HK-2 (cell line): Measurements from ENCODE around the gene ZBTB46.
A peak's percentile ranks its signal among the peaks of the same experiment; 100 is the strongest.
"Not testable (repeated sequence)": the region's sequence is repeated elsewhere in the genome, so short reads cannot be mapped to it uniquely, and the experiment has no call there.

Experiments used
- DNase-seq: peaks from one replicate; pipeline ENCODE4 v3.0.0-alpha.2; 2018; ENCODE audit not compliant: unreplicated experiment

The ZBTB46 gene

GRCh38 chr20:63789836-63790571 is 41.1 kb downstream of the ZBTB46 start:
- no peak for DNase-seq

- no peak for DNase-seq
Observed at GRCh38 chr20:63787749-63788148, 43.3 kb downstream of the ZBTB46 start.

DNA sequence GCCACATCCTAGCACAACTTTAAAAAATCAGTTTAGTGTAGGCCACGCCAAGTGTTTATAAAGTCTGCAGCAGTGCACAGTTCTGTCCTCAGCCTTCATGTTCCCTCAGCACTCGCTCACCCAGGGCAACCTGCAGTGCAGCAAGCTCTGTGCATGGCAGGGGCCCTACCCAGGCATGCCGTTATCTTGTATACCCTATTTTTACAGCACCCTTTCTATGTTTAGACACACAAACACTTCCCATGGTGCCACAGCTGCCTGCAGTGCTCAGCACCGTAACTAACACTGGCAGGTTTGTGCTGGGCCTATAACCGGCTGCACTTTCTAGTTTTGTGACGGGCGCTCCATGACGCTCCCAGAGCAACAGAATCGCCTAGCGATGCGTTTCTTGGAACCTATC is 43.8 kb downstream of the ZBTB46 start:
- DNase-seq, result no peak

- no peak for DNase-seq
Observed at GRCh38 chr20:63785691-63786131, 45.4 kb downstream of the ZBTB46 start.

DNA sequence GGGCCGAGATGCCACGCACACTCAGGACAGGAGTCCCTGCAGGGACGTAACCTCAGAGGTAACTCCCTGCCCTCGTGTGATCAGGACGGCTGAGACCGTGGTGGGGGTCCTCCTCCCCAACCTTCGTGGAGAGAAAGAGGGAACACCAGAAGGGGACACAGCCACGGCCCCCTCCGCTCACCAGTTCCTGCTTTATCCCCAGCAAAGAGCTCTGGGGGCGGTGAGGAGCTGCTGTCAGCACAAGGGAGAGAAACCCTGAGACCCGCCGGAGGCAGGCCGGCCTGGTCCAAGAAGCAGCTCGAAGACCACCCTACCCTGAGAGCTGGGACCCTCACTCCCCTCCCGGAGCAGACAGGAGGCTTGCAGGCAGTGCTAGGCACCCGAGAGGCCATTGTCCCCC is 47.1 kb downstream of the ZBTB46 start:
- DNase-seq, result no peak

DNA sequence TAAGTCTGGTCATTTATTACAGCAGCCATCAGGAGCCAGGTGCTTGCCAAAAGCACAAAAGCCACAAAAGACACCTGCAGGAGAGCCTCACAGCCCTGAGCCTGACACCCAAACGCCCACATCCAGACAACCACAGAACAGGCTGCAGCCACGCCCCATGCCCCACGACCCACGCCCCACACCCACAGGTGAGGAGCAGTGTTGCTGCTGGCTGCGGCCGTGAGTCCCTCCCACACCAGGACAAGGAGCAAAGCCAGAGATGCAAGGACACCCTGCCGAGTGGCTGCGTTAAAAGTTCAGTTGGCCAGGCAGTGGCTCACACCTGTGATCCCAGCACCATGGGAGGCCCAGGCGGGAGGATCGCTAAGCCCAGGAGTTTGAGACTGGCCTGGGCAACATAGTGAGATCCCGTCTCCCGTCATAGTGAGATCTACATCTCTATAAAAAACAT is 48.5 kb downstream of the ZBTB46 start:
- no peak for DNase-seq

- DNase-seq, result no peak
Observed at GRCh38 chr20:63782051-63782471, 49.0 kb downstream of the ZBTB46 start.

- no peak for DNase-seq
Observed at GRCh38 chr20:63781181-63781580, 49.9 kb downstream of the ZBTB46 start.

DNA sequence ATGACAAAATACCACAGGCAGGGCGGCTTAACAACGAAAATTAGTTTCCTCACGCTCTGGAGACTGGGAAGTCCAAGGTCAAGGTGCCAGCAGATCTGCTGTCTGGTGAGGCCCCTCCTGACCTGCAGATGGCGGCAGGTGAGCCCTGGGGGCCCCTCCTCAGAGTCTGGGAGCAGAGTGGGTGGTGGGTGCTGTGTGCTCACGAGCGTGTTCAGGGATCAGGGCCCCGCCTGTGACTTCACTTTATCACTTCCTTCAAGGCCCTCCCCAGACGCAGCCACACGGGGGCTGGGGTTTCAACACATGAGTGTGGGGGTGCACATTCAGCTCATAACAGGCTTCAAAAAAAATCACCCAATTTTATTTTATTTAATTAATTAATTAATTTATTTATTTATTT is 52.2 kb downstream of the ZBTB46 start:
- no peak for DNase-seq

- no peak for DNase-seq
Observed at GRCh38 chr20:63778034-63778752, 52.9 kb downstream of the ZBTB46 start.

DNA sequence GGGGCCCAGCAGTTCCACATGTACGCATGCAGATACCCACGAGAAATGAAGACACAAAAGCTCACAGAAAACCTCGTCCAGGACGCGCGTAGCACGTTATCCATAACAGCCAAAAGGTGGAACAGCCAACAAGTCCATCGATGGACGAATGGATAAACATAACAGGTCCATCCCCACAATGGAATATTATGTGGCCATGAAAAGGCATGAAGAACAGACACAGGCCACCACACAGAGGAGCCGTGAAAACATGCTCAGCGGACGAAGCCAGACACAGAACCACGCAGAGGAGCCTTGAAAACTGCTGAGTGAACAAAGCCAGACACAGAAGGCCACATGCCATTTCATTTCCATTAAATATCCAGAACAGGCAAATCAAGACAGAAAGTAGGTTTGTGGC is 53.5 kb downstream of the ZBTB46 start:
- no peak for DNase-seq

DNA sequence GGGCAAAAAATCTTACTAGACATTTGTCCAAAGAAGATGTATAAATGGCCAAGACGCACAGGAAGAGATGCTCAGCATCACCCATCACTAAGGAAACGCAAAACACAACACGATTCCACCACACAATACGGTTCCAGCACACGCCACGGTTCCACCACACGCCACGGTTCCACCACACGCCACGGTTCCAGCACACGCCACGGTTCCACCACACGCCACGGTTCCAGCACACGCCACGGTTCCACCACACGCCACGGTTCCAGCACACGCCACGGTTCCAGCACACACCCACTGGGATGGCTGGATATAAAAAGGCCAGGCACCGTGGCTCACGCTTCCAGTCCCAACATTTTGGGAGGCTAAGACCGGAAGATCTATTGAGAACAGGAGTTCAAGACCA is 54.2 kb downstream of the ZBTB46 start:
- DNase-seq, result not testable (repeated sequence)

DNA sequence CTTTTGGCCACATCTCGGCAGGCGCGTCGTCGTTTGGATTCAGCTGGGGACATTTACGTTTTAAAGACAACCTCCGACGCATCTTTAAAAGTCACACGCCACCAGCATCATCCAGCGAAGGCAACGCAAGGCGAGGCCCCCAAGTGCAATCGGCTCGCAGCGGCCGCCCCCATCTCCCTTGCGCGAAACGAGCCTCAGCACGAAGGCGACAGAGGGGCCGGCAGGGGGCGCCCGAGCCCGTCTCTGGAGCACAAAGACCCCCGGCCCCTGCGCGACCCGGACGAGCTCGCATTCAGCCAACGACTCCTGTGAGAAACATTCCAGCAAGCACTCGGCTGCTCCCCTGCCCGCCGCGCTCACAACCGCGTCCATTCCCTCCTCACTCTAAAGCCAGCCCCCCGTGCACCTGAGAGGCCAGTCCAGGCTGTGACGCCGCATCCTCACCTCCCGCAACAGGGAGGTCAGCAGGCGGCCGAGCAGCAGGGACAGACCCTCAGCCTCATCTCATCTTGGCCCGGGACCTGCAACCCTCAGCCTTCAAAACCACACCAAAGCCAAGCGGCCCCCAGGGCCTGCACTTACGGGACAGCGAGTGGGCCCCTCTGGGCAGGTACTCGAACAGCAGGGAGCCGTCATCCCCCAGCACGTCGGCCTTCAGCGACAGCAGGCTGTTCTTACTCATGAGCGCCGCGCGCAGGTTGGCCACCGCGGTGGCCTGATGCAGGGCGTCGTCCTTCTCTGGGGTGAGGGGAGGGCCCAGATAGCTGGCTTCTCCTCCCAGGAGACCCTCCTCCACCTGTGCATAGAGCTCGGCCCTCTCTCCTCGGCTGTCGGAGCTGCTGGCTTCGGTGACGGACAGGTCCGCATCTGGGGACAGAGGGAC is 55.7 kb downstream of the ZBTB46 start:
- DNase-seq, result no peak

- no peak for DNase-seq
Observed at GRCh38 chr20:63774306-63774705, 56.8 kb downstream of the ZBTB46 start.

DNA sequence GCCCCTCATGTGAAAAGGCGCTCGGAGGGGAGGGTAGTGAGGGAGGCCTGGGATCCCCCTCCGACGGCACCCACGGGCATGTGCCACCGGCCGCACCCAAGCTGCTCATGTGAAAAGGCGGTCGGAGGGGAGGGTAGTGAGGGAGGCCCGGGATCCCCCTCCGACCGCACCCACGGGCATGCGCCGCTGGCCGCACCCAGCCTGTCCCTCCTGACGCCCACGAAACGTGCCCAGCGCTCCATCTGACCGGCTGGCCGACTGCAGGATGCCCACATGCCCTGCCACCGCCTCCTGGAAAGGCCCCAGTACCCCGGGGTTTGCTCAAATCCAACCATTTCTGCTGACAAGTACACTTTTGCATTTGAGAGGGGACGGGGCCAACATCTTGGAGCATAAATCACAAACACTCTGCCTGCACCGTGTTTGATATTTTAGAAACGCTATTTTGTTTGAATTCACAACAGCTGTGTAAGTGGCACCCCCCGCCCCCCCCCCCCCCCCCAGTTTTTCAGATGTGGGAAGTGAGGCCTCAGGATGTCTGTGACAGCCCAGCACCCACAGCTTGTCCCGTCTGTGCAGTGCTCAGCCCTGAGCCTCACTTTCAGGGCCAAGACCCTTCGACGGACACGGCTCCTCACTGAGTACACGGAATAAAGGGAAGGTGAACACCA is 57.4 kb downstream of the ZBTB46 start:
- no peak for DNase-seq

GRCh38 chr20:63772781-63773518 is 58.1 kb downstream of the ZBTB46 start:
- peak; percentile 60 for DNase-seq

DNA sequence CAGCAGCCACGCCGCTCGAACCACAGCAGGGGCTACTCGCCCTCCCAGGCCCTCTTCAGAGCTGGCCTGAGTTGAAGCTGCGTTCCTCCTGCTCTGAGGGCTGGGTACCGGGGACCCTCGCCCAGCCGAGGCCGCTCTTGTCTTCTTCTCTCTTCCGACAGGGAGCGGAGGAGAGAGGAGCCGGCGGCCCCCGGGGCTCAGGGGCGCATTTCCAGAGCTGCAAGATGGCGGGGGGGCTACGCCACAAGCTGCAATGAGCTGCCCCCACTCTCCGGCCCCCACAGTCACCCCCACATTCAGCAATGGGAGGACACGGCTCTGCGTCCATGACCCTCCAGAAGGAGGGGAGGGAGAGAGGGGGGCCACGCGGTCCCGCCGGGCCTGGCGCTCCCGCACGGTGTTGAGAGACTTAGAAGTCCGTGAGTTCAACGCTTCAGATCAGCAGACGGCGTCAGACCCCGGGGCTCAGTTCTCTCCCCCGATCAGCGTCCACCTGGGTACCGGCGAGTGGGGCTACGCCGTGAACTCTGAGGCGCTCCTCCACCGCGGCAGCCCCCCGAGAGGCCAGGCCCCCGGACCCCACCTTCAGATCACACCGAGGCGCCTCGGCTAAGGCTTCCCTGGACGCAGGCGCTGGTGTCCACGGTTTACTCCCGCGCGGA is 59.9 kb downstream of the ZBTB46 start:
- DNase-seq, result no peak

DNA sequence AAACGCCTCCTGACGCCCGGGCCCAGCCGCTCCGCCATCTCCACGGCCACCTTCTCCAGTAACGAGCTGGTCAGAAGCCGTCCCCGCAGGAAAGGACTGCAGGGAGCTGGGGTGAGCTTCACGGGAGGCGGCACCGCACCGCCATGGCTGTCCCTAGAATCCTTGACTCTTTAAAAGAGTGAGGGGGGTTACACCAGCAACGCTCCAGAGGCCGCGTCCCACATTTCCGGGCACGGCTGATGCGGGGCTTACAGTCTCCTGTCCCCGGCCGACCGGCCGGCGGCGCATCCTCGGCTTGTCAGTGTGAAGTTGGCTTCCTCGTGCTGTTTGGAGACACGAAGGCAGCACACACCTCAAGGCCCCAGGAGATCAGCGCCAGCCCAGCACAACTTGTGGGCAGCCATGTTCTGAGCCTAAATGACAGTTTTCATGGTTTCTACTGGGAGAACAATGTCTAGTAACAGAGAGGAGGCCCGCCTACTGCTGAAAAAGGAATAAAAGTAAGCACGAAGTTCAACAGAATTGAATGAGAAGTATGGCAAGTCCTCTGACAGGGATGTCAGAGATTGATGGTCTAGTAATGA is 61.1 kb downstream of the ZBTB46 start:
- DNase-seq, result no peak

DNA sequence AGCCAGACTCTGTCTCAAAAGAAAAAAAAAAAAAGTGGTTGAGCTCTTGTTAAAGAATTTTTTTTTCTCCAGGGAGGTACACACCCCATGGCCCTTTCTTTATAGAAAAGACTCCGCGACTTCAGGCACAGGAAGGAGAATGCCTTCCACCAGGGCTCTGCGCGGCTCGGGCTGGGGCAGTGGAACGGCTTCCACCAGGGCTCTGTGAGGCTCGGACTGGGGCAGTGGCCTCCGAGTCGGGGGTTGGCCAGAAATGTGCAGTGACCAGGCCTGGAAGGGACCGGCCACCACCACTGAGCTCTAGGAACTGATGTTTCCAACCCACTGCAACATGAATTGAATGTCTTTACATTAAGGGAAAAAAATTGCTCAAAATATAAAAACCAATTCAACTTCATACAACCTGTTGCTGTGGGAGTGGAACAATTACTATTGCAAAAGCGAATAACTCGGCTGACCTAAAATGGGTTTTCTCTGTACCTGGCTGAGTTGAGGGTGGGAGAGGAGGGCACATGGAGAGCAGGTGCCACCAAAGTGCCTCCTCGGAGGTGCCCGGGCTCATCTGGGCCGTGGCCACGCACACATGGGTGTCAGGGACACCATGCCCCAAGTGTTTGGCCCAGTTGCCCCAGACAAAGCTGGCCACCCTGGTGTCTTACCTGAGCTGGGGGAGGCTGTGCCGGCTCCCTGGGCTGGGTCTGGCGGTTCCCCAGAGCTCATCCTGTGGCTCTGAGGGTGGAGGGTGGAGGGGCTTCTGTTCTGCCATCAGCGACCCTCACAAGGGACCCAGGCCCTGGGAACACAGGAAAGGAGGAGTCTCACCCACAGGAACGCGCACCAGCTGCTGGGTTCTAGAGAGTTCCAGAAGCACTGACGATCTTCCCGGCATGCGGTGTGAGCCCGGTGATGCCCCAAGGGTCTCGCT is 62.2 kb downstream of the ZBTB46 start:
- DNase-seq, result no peak
